ENCODE data around the gene ZNF536. TPM values are rescaled to one million over a fixed set of nuclear protein-coding genes. Genes with fewer than 3 reads are reported as not detected.

The ZNF536 gene
- polyA plus RNA-seq (2013, experiment 1 of 2), result not detected
- not detected for polyA plus RNA-seq (2013, experiment 2 of 2)

DNA sequence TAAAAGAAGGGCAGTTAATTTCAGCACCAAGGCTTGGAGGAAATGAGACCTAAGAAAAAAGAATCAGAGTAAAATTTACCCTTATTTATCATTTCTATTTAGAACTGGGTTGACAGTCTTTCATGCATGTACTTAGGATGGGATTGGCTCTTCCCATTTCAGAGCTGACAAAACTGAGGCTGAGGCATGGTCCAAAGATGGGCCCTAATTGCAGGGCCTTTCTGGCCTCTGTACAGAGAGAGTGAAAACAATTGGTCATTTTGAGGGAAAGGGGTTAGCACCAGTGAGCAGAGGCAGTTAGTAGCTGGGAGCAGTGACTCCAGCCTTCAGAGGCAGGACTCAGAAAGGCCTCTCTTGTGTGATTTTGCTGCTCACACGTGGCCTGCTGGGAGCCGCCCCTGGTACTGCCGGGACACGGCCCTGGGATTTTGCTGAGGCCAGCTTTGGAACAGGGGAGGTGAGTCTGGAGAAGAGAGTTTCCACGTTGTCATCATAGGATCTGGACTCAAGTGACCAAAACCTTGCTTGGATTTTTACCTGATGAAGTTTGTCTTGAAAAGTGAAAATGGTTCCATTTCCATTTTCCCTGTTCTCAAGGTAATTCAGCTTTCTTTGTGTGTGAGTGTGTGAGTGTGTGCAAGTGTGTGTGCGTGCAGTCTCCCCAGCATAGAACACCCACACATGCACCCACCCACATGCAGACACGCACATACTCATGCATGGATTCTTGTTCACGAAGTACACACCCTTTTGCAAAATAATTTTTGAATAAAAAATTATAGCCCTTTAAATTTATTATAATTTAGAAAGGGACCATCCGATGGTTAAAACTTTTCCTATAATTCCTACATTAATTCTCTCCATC, at the start of gene ZNF536:
Gene ZNF536, plus strand, starts transcription at position 425 of the 865 bp plus-strand sequence. CDS start 71,179 bp downstream, outside the sequence.
- H4K8ac ChIP-seq (ENCODE audit: low read length), result no peak within 1 kb of the TSS

DNA sequence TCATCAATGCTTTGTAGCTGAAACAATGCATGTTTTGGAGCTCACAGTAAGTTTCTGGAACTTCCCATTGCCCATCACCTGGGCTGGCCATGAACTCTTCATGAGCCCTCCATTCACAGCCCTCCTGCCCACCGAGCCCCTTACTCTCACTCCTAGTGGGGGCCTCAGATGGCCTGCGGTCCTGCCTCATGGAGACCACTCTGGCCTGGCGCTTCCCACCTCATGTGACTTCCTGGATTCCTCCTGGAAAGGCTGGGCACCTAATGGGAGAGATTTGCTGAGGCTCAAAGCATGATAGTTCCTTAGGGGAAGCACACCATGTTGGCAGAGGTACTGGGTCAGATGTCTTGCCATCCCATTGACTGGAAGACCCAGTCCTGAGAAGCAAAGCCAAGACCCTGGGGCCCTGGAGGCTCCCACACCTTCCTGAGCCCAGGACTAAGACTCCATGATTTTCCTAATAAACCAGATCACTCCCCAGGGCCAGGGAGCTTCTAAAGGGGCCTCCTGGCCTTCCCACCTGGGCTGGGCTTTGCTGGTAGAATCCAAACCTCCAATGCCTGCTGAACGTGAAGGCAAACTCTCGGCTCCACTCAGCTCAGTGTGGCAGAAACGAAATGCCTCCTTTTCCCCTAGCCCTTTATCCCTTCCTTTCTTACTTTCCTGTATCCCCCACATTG, 49.4 kb upstream of the ZNF536 start:
- H3K4me2 ChIP-seq (ENCODE audit: low read length, poor library complexity, severe bottlenecking), result no peak overlapping the region
- H2BK15ac ChIP-seq (ENCODE audit: low read depth, poor library complexity, severe bottlenecking), result no peak overlapping the region
- no peak overlapping the region for H3K4me3 ChIP-seq (ENCODE audit: insufficient read depth in 1 of 2, low read depth in 1 of 2, low read length in 2 of 2)
- H2AFZ ChIP-seq (ENCODE audit: low read depth, low read length), result no peak overlapping the region
- H3K4me1 ChIP-seq (ENCODE audit: control insufficient read depth, insufficient read depth, low read depth, low read length), result no peaks in the 10 kb centered on the region
- H2AK5ac ChIP-seq (ENCODE audit: low read length, severe bottlenecking), result no peak overlapping the region
- H3K27ac ChIP-seq (ENCODE audit: low read length, poor library complexity, severe bottlenecking), result no peak overlapping the region
- no peak overlapping the region for H3K4ac ChIP-seq (ENCODE audit: low read depth in 1 of 2, low read length in 2 of 2)
- H2BK5ac ChIP-seq (ENCODE audit: low read depth, low read length, poor library complexity, severe bottlenecking), result no peak overlapping the region
- no peak for DNase-seq
- H3K36me3 ChIP-seq (ENCODE audit: control insufficient read depth in 1 of 2, insufficient read depth in 2 of 2, low read depth in 1 of 2, low read length in 2 of 2), result no peaks in the 10 kb centered on the region
- H3K18ac ChIP-seq (ENCODE audit: low read depth in 1 of 2, low read length in 2 of 2), result no peak overlapping the region
- no peaks in the 10 kb centered on the region for H3K27me3 ChIP-seq (ENCODE audit: control insufficient read depth in 1 of 2, insufficient read depth in 1 of 2, low read length in 2 of 2)
- no peak overlapping the region for H2BK12ac ChIP-seq (ENCODE audit: low read length in 2 of 2)
- no peak overlapping the region for H3K9ac ChIP-seq (ENCODE audit: low read length)
- no peaks in the 10 kb centered on the region for H3K79me1 ChIP-seq (replicated peaks; ENCODE audit: low read length, poor library complexity, severe bottlenecking)
- WGBS, result 64% methylated on average over 6 of the region's 6 CpGs
- no peak overlapping the region for H3K23ac ChIP-seq (ENCODE audit: low read length in 2 of 2)
- no peak overlapping the region for H4K8ac ChIP-seq (ENCODE audit: low read length)
- no peaks in the 10 kb centered on the region for H3K9me3 ChIP-seq (ENCODE audit: control insufficient read depth, low read length)
- H3K14ac ChIP-seq (ENCODE audit: low read length in 2 of 2), result no peak overlapping the region
- no peak overlapping the region for H2BK120ac ChIP-seq (ENCODE audit: low read depth, low read length)
- no peak overlapping the region for H4K91ac ChIP-seq (ENCODE audit: low read length)

More for the DNA sequence above, at the start of gene ZNF536:
- H3K79me1 ChIP-seq (replicated peaks; ENCODE audit: low read length, poor library complexity, severe bottlenecking), result no peaks in the 10 kb centered on the region
- H3K23ac ChIP-seq (ENCODE audit: low read length in 2 of 2), result no peak within 1 kb of the TSS
- H2BK12ac ChIP-seq (ENCODE audit: low read length in 2 of 2), result no peak within 1 kb of the TSS
- no peaks in the 10 kb centered on the region for H3K36me3 ChIP-seq (ENCODE audit: control insufficient read depth in 1 of 2, insufficient read depth in 2 of 2, low read depth in 1 of 2, low read length in 2 of 2)
- no peak for DNase-seq
- no peak within 1 kb of the TSS for H2BK15ac ChIP-seq (ENCODE audit: low read depth, poor library complexity, severe bottlenecking)
- 55% methylated on average over 6 of the region's 9 CpGs for WGBS
- H3K4me2 ChIP-seq (ENCODE audit: low read length, poor library complexity, severe bottlenecking), result no peak within 1 kb of the TSS
- peaks cover 21 to 37% of the 10 kb centered on the region in 2 experiments for H3K27me3 ChIP-seq (ENCODE audit: control insufficient read depth in 1 of 2, insufficient read depth in 1 of 2, low read length in 2 of 2)
- no peak within 1 kb of the TSS for H3K14ac ChIP-seq (ENCODE audit: low read length in 2 of 2)
- no peak within 1 kb of the TSS for H2AK5ac ChIP-seq (ENCODE audit: low read length, severe bottlenecking)
- no peak within 1 kb of the TSS for H4K91ac ChIP-seq (ENCODE audit: low read length)
- H3K4me1 ChIP-seq (ENCODE audit: control insufficient read depth, insufficient read depth, low read depth, low read length), result peaks cover 4% of the 10 kb centered on the region
- H3K18ac ChIP-seq (ENCODE audit: low read depth in 1 of 2, low read length in 2 of 2), result no peak within 1 kb of the TSS
- no peak within 1 kb of the TSS for H3K4me3 ChIP-seq (ENCODE audit: insufficient read depth in 1 of 2, low read depth in 1 of 2, low read length in 2 of 2)
- H3K9ac ChIP-seq (ENCODE audit: low read length), result no peak within 1 kb of the TSS
- H2BK120ac ChIP-seq (ENCODE audit: low read depth, low read length), result no peak within 1 kb of the TSS
- no peak within 1 kb of the TSS for H3K27ac ChIP-seq (ENCODE audit: low read length, poor library complexity, severe bottlenecking)
- no peak within 1 kb of the TSS for H3K4ac ChIP-seq (ENCODE audit: low read depth in 1 of 2, low read length in 2 of 2)
- H2AFZ ChIP-seq (ENCODE audit: low read depth, low read length), result no peak within 1 kb of the TSS
- no peaks in the 10 kb centered on the region for H3K9me3 ChIP-seq (ENCODE audit: control insufficient read depth, low read length)
- no peak within 1 kb of the TSS for H2BK5ac ChIP-seq (ENCODE audit: low read depth, low read length, poor library complexity, severe bottlenecking)

DNA sequence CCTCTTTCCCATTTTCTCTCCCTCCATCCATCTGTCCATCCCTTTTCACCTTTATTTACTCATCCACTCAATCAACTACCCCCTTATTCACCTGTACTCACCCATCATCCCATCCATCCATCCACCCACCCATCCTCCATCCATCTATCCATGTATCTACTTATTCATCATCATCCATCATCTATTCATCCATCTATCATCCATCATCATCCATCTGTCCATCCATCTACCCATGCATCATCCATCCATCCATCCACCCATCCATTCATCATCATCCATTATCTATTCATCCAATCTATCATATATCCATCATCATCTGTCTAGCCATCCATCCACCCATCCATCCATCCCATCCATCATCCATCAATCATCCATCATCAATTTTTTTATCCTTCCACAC, 48.3 kb upstream of the ZNF536 start:
- no peaks in the 10 kb centered on the region for H3K36me3 ChIP-seq (ENCODE audit: control insufficient read depth in 1 of 2, insufficient read depth in 2 of 2, low read depth in 1 of 2, low read length in 2 of 2)
- H3K27ac ChIP-seq (ENCODE audit: low read length, poor library complexity, severe bottlenecking), result no peak overlapping the region
- no peak overlapping the region for H4K8ac ChIP-seq (ENCODE audit: low read length)
- no peak overlapping the region for H2BK15ac ChIP-seq (ENCODE audit: low read depth, poor library complexity, severe bottlenecking)
- no peaks in the 10 kb centered on the region for H3K27me3 ChIP-seq (ENCODE audit: control insufficient read depth in 1 of 2, insufficient read depth in 1 of 2, low read length in 2 of 2)
- no peak overlapping the region for H3K4me3 ChIP-seq (ENCODE audit: insufficient read depth in 1 of 2, low read depth in 1 of 2, low read length in 2 of 2)
- H3K23ac ChIP-seq (ENCODE audit: low read length in 2 of 2), result no peak overlapping the region
- no peak overlapping the region for H3K9ac ChIP-seq (ENCODE audit: low read length)
- no peaks in the 10 kb centered on the region for H3K4me1 ChIP-seq (ENCODE audit: control insufficient read depth, insufficient read depth, low read depth, low read length)
- no peak overlapping the region for H2AFZ ChIP-seq (ENCODE audit: low read depth, low read length)
- no peaks in the 10 kb centered on the region for H3K79me1 ChIP-seq (replicated peaks; ENCODE audit: low read length, poor library complexity, severe bottlenecking)
- H2BK5ac ChIP-seq (ENCODE audit: low read depth, low read length, poor library complexity, severe bottlenecking), result no peak overlapping the region
- H3K4ac ChIP-seq (ENCODE audit: low read depth in 1 of 2, low read length in 2 of 2), result no peak overlapping the region
- no peaks in the 10 kb centered on the region for H3K9me3 ChIP-seq (ENCODE audit: control insufficient read depth, low read length)
- H2BK120ac ChIP-seq (ENCODE audit: low read depth, low read length), result no peak overlapping the region
- no peak overlapping the region for H2AK5ac ChIP-seq (ENCODE audit: low read length, severe bottlenecking)
- no peak overlapping the region for H3K14ac ChIP-seq (ENCODE audit: low read length in 2 of 2)
- no peak overlapping the region for H3K18ac ChIP-seq (ENCODE audit: low read depth in 1 of 2, low read length in 2 of 2)
- DNase-seq, result no peak
- H4K91ac ChIP-seq (ENCODE audit: low read length), result no peak overlapping the region
- H3K4me2 ChIP-seq (ENCODE audit: low read length, poor library complexity, severe bottlenecking), result no peak overlapping the region
- no peak overlapping the region for H2BK12ac ChIP-seq (ENCODE audit: low read length in 2 of 2)

DNA sequence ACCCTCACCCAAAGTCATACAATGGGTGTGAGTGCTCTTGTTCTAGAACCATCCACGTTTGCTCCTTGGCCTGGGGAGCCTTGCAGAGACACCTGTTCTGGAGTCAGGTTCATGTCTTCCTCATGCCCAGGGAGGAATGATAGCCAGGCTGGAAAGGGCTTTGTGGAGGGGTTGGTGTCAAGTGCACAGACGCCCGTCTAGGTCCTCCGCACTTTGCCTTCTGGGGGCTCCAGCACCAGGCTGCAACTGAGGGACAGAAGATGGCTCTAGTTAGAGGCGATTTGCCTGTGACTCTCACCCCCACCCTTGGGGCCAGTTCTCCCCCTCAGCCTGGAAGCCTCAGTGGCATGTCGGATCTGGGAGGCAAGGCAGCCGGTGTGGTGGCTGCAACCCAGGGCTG, 47.2 kb upstream of the ZNF536 start:
- H3K9me3 ChIP-seq (ENCODE audit: control insufficient read depth, low read length), result no peaks in the 10 kb centered on the region
- no peak overlapping the region for H2BK12ac ChIP-seq (ENCODE audit: low read length in 2 of 2)
- no peak overlapping the region for H3K18ac ChIP-seq (ENCODE audit: low read depth in 1 of 2, low read length in 2 of 2)
- H4K8ac ChIP-seq (ENCODE audit: low read length), result no peak overlapping the region
- no peak overlapping the region for H3K27ac ChIP-seq (ENCODE audit: low read length, poor library complexity, severe bottlenecking)
- H2AK5ac ChIP-seq (ENCODE audit: low read length, severe bottlenecking), result no peak overlapping the region
- no peaks in the 10 kb centered on the region for H3K4me1 ChIP-seq (ENCODE audit: control insufficient read depth, insufficient read depth, low read depth, low read length)
- no peaks in the 10 kb centered on the region for H3K36me3 ChIP-seq (ENCODE audit: control insufficient read depth in 1 of 2, insufficient read depth in 2 of 2, low read depth in 1 of 2, low read length in 2 of 2)
- no peak overlapping the region for H3K9ac ChIP-seq (ENCODE audit: low read length)
- H3K4me3 ChIP-seq (ENCODE audit: insufficient read depth in 1 of 2, low read depth in 1 of 2, low read length in 2 of 2), result no peak overlapping the region
- H3K27me3 ChIP-seq (ENCODE audit: control insufficient read depth in 1 of 2, insufficient read depth in 1 of 2, low read length in 2 of 2), result no peaks in the 10 kb centered on the region
- no peak for DNase-seq
- no peak overlapping the region for H2BK120ac ChIP-seq (ENCODE audit: low read depth, low read length)
- no peak overlapping the region for H3K14ac ChIP-seq (ENCODE audit: low read length in 2 of 2)
- no peak overlapping the region for H2BK5ac ChIP-seq (ENCODE audit: low read depth, low read length, poor library complexity, severe bottlenecking)
- no peak overlapping the region for H2BK15ac ChIP-seq (ENCODE audit: low read depth, poor library complexity, severe bottlenecking)
- 86% methylated on average over 7 of the region's 7 CpGs for WGBS
- no peak overlapping the region for H3K4ac ChIP-seq (ENCODE audit: low read depth in 1 of 2, low read length in 2 of 2)
- H4K91ac ChIP-seq (ENCODE audit: low read length), result no peak overlapping the region
- H2AFZ ChIP-seq (ENCODE audit: low read depth, low read length), result no peak overlapping the region
- H3K79me1 ChIP-seq (replicated peaks; ENCODE audit: low read length, poor library complexity, severe bottlenecking), result no peaks in the 10 kb centered on the region
- H3K4me2 ChIP-seq (ENCODE audit: low read length, poor library complexity, severe bottlenecking), result no peak overlapping the region
- no peak overlapping the region for H3K23ac ChIP-seq (ENCODE audit: low read length in 2 of 2)

Measured in mesenchymal stem cell (in vitro differentiated cells and primary cell).